Measurements from ENCODE around the gene C2orf81. TPM values are rescaled to one million over a fixed set of nuclear protein-coding genes. Genes with fewer than 3 reads are reported as not detected.

The C2orf81 gene
- total and polyA plus RNA-seq, 2 of the 4 experiments (the other 2 are of a cell fraction), result 0.18 to 0.74 TPM

- H3K27me3 ChIP-seq (ENCODE audit: control insufficient read depth, insufficient read depth, low read length), result no peaks in the 10 kb centered on the region
- no peak overlapping the region for H4K91ac ChIP-seq (ENCODE audit: insufficient read depth, low read depth, low read length)
- H4K20me1 ChIP-seq (ENCODE audit: insufficient read depth, low read length), result peaks cover 32% of the 10 kb centered on the region
- DNase-seq, result no peak
- dilution Hi-C loops (cut with HindIII; ENCODE audit: low sequenced_read_pairs, unreplicated experiment) (no loop called here), in situ Hi-C loops (cut with MboI; ENCODE audit: low sequenced_read_pairs) (no loop called here), intact Hi-C loops (cut with micrococcal nuclease) (no loop called here)
- no peaks in the 10 kb centered on the region for H3K9me3 ChIP-seq (ENCODE audit: control insufficient read depth, insufficient read depth, low read length)
- ChIA-PET POLR2A (ENCODE audit: unreplicated experiment) (interaction anchor here (0.6 kb wide), 1 partner anchor 15 kb away, joined by 3 read pairs; no protein-coding TSS in a partner anchor), CTCF (no interaction called here)
- no peak overlapping the region for H4K8ac ChIP-seq (ENCODE audit: low read depth in 2 of 2, low read length in 2 of 2)
- peaks cover 12% of the 10 kb centered on the region for H3K9me1 ChIP-seq (ENCODE audit: insufficient read depth, low read length)
- H3K9ac ChIP-seq (ENCODE audit: low read depth, low read length), result no peak overlapping the region
- no peak overlapping the region for H2AK5ac ChIP-seq (ENCODE audit: low read depth, low read length)
- BruUV-seq (replicated peaks), result no TSS peak
- H3K14ac ChIP-seq (replicated peaks; ENCODE audit: low read depth, low read length), result no peak overlapping the region
- no peak overlapping the region for H2AK9ac ChIP-seq (replicated peaks; ENCODE audit: low read depth, low read length, poor library complexity)
- TF ChIP-seq RFX5 (IDR thresholded peaks at IDR 0.05; ENCODE audit: low read depth, low read length), result no peak
- no peak overlapping the region for H3K56ac ChIP-seq (ENCODE audit: extremely low read depth, insufficient read depth, low read length)
- H2BK20ac ChIP-seq (ENCODE audit: low read depth, low read length), result no peak overlapping the region
- no peak overlapping the region for H3K4me2 ChIP-seq (ENCODE audit: low read depth, low read length)
- peaks cover 22 to 65% of the 10 kb centered on the region in 2 experiments for H3K79me1 ChIP-seq (ENCODE audit: low read depth in 1 of 2, low read length in 2 of 2)
- peaks cover 45% of the 10 kb centered on the region for H3K36me3 ChIP-seq (ENCODE audit: control insufficient read depth, insufficient read depth, low read length)
- no peak overlapping the region for H3K23ac ChIP-seq (ENCODE audit: low read depth, low read length)
- H3K18ac ChIP-seq (ENCODE audit: low read depth, low read length), result no peak overlapping the region
- no peak overlapping the region for H3K4me3 ChIP-seq (ENCODE audit: insufficient read depth, low read depth, low read length)
- H2BK120ac ChIP-seq (ENCODE audit: low read depth, low read length), result no peak overlapping the region
- no peak overlapping the region for H3K4ac ChIP-seq (ENCODE audit: low read depth, low read length)
- no peak overlapping the region for H2BK5ac ChIP-seq (ENCODE audit: low read depth, low read length, poor library complexity, severe bottlenecking)
- H3K4me1 ChIP-seq (ENCODE audit: control insufficient read depth, insufficient read depth, low read length), result peaks cover 7% of the 10 kb centered on the region; the same call in 1 of the 2 replicates
- 87% methylated on average over 3 of the region's 8 CpGs; no CpG with 5 or more reads in 1 of the 2 experiments for WGBS, 2 experiments (ENCODE audit: extremely low coverage in 2 of 2, insufficient read length in 1 of 2)
- ATAC-seq (ENCODE audit: low read depth), result no peak
- no peak overlapping the region for H2BK15ac ChIP-seq (ENCODE audit: low read depth, low read length)
- H3K27ac ChIP-seq (ENCODE audit: insufficient read depth, low read length), result no peak overlapping the region
- no peak overlapping the region for H4K5ac ChIP-seq (ENCODE audit: low read depth, low read length)
- peak overlapping the region; percentile 65 for H2AFZ ChIP-seq (replicated peaks; ENCODE audit: low read length, poor library complexity)
These were observed 47.4 kb downstream of the C2orf81 start for GRCh38 chr2:74373985-74374384.

Data from IMR-90 (cell line).